Measurements from ENCODE around the gene ZNF516.

ZNF516 gene

GRCh38 chr18:76319366-76319765 lies 175.7 kb downstream of the ZNF516 start:
- no peaks in the 10 kb centered on the region for H3K36me3 ChIP-seq (ENCODE audit: control insufficient read depth in 1 of 2, insufficient read depth in 2 of 2, low read length in 2 of 2)
- no peak overlapping the region for H3K4me3 ChIP-seq (ENCODE audit: low read depth in 1 of 2, low read length in 2 of 2)
- no peaks in the 10 kb centered on the region for H3K9me3 ChIP-seq (ENCODE audit: control insufficient read depth in 1 of 2, low read length in 2 of 2)
- no peak overlapping the region for H3K27ac ChIP-seq (ENCODE audit: low read depth, low read length)
- H3K4me1 ChIP-seq (ENCODE audit: control insufficient read depth in 1 of 2, insufficient read depth in 2 of 2, low read length in 2 of 2): no peaks in the 10 kb centered on the region
- no peaks in the 10 kb centered on the region for H3K27me3 ChIP-seq (ENCODE audit: control insufficient read depth in 1 of 2, insufficient read depth in 2 of 2, low read length in 2 of 2)
- H3K9ac ChIP-seq (ENCODE audit: low read depth in 1 of 2, low read length in 2 of 2): no peak overlapping the region

- Histone ChIP-seq H3K4me1 (ENCODE audit: control insufficient read depth in 1 of 2, insufficient read depth in 2 of 2, low read length in 2 of 2) (no peaks in the 10 kb centered on the region), H3K27me3 (ENCODE audit: control insufficient read depth in 1 of 2, insufficient read depth in 2 of 2, low read length in 2 of 2) (no peaks in the 10 kb centered on the region), H3K27ac (ENCODE audit: low read depth, low read length) (no peak overlapping the region), H3K9me3 (ENCODE audit: control insufficient read depth in 1 of 2, low read length in 2 of 2) (no peaks in the 10 kb centered on the region), H3K36me3 (ENCODE audit: control insufficient read depth in 1 of 2, insufficient read depth in 2 of 2, low read length in 2 of 2) (no peaks in the 10 kb centered on the region), H3K9ac (ENCODE audit: low read depth in 1 of 2, low read length in 2 of 2) (no peak overlapping the region), H3K4me3 (ENCODE audit: low read depth in 1 of 2, low read length in 2 of 2) (no peak overlapping the region)
Measured at GRCh38 chr18:76318607-76319006, 176.4 kb downstream of the ZNF516 start.

GRCh38 chr18:76317136-76317535 lies 177.9 kb downstream of the ZNF516 start:
- Histone ChIP-seq H3K27ac (ENCODE audit: low read depth, low read length) (no peak overlapping the region), H3K36me3 (ENCODE audit: control insufficient read depth in 1 of 2, insufficient read depth in 2 of 2, low read length in 2 of 2) (no peaks in the 10 kb centered on the region), H3K4me1 (ENCODE audit: control insufficient read depth in 1 of 2, insufficient read depth in 2 of 2, low read length in 2 of 2) (no peaks in the 10 kb centered on the region)

DNA sequence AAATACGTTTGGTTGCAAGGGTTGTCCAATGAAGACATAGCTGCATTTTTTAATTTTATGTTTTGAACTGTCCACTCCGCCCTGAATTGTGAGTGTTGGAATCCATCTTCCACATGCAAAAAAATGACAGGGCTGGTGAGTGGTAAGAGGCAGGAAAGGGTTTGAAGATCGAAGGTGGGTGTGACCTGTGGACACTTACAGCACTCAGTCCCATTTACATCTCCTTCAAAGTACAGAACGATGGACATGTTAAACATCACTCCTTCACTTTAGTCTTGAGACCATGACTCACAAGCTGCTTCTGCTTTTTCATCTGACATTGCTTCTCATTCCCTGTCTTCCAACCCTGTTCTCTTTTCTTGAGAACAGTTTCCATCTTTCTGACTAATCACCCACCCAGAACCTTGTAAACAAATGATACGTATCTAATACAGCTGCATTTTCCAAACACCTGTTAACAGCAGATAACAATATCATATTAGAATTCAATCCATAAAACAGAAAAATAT lies 179.3 kb downstream of the ZNF516 start:
- no peaks in the 10 kb centered on the region for H3K27me3 ChIP-seq (ENCODE audit: control insufficient read depth in 1 of 2, insufficient read depth in 2 of 2, low read length in 2 of 2)
- no peak overlapping the region for H3K9ac ChIP-seq (ENCODE audit: low read depth in 1 of 2, low read length in 2 of 2)
- no peaks in the 10 kb centered on the region for H3K9me3 ChIP-seq (ENCODE audit: control insufficient read depth in 1 of 2, low read length in 2 of 2)
- H3K36me3 ChIP-seq (ENCODE audit: control insufficient read depth in 1 of 2, insufficient read depth in 2 of 2, low read length in 2 of 2): no peaks in the 10 kb centered on the region
- H3K4me3 ChIP-seq (ENCODE audit: low read depth in 1 of 2, low read length in 2 of 2): no peak overlapping the region
- H3K27ac ChIP-seq (ENCODE audit: low read depth, low read length): no peak overlapping the region
- no peaks in the 10 kb centered on the region for H3K4me1 ChIP-seq (ENCODE audit: control insufficient read depth in 1 of 2, insufficient read depth in 2 of 2, low read length in 2 of 2)

More at GRCh38 chr18:76317136-76317535, 177.9 kb downstream of the ZNF516 start:
- no peak overlapping the region for H3K4me3 ChIP-seq (ENCODE audit: low read depth in 1 of 2, low read length in 2 of 2)
- H3K9me3 ChIP-seq (ENCODE audit: control insufficient read depth in 1 of 2, low read length in 2 of 2): no peaks in the 10 kb centered on the region
- no peak overlapping the region for H3K9ac ChIP-seq (ENCODE audit: low read depth in 1 of 2, low read length in 2 of 2)
- H3K27me3 ChIP-seq (ENCODE audit: control insufficient read depth in 1 of 2, insufficient read depth in 2 of 2, low read length in 2 of 2): no peaks in the 10 kb centered on the region

DNA sequence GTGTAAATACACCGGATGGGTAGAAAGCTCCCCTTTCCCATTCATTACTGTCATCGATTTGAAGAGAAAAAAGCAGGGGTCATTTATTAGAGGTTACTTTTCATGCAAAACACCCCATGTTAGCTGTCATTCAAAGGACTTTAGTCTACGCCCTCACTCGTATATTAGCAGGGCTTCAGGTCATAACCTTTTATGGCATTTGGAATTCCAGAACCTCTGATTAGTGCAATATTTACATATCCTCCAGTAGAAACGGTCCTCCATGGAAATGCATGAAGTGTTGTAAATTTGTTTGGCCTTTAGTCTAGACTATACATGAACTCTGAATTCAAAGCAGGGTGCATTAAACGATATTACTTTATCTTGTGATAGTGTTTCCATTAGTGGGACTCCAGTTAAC lies 180.5 kb downstream of the ZNF516 start:
- no peaks in the 10 kb centered on the region for H3K4me1 ChIP-seq (ENCODE audit: control insufficient read depth in 1 of 2, insufficient read depth in 2 of 2, low read length in 2 of 2)
- no peak overlapping the region for H3K4me3 ChIP-seq (ENCODE audit: low read depth in 1 of 2, low read length in 2 of 2)
- no peaks in the 10 kb centered on the region for H3K27me3 ChIP-seq (ENCODE audit: control insufficient read depth in 1 of 2, insufficient read depth in 2 of 2, low read length in 2 of 2)
- no peaks in the 10 kb centered on the region for H3K36me3 ChIP-seq (ENCODE audit: control insufficient read depth in 1 of 2, insufficient read depth in 2 of 2, low read length in 2 of 2)
- H3K9me3 ChIP-seq (ENCODE audit: control insufficient read depth in 1 of 2, low read length in 2 of 2): no peaks in the 10 kb centered on the region
- no peak overlapping the region for H3K27ac ChIP-seq (ENCODE audit: low read depth, low read length)
- H3K9ac ChIP-seq (ENCODE audit: low read depth in 1 of 2, low read length in 2 of 2): no peak overlapping the region

- Histone ChIP-seq H3K27ac (ENCODE audit: low read depth, low read length) (no peak overlapping the region), H3K4me1 (ENCODE audit: control insufficient read depth in 1 of 2, insufficient read depth in 2 of 2, low read length in 2 of 2) (no peaks in the 10 kb centered on the region), H3K9me3 (ENCODE audit: control insufficient read depth in 1 of 2, low read length in 2 of 2) (no peaks in the 10 kb centered on the region), H3K4me3 (ENCODE audit: low read depth in 1 of 2, low read length in 2 of 2) (no peak overlapping the region), H3K9ac (ENCODE audit: low read depth in 1 of 2, low read length in 2 of 2) (no peak overlapping the region), H3K27me3 (ENCODE audit: control insufficient read depth in 1 of 2, insufficient read depth in 2 of 2, low read length in 2 of 2) (no peaks in the 10 kb centered on the region), H3K36me3 (ENCODE audit: control insufficient read depth in 1 of 2, insufficient read depth in 2 of 2, low read length in 2 of 2) (no peaks in the 10 kb centered on the region)
Measured at GRCh38 chr18:76314015-76314414, 181.0 kb downstream of the ZNF516 start.
